OCI-M2 (cell line): ENCODE data around the gene B4GALT2.

Experiments used
- DNase-seq: peaks from one replicate; lab custom pipeline; 2025; ENCODE audit not compliant: unreplicated experiment; lab: John Stamatoyannopoulos, UW

B4GALT2 gene

DNA sequence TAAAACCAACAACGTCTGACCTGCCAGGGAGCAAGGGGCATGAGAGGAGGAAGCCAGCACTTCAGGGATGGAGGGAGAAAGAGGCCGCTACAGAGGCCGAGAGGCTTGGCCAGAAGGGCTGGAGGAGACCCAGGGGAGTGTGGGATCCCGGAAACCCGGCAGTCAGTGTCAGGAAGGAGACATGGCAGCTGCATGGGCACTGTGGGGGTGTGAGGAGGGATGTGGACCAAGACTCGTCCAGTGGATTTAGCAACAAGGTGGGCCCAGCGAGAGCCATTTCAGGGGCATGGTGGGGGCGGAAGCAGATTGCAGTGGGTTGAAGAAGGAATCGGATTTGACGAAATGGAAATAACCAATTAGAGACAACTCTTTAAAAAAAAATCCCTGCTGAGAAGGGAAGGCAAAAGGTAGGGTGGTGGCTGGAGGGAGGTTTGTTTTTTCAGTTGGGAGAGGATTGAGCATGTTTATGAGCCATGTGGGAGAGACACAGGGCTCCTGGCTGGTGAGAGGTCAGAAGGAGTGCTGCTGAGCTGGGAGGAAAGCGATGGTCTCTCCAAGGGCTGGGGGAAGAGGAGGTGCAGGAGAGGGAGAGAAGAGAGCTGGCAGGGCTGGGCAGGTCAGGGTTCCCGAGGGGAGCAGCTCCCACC is 4.4 kb downstream of the B4GALT2 start:
- no peak for DNase-seq

- no peak for DNase-seq
Observed at GRCh38 chr1:43984855-43985254, 5.8 kb downstream of the B4GALT2 start.

DNA sequence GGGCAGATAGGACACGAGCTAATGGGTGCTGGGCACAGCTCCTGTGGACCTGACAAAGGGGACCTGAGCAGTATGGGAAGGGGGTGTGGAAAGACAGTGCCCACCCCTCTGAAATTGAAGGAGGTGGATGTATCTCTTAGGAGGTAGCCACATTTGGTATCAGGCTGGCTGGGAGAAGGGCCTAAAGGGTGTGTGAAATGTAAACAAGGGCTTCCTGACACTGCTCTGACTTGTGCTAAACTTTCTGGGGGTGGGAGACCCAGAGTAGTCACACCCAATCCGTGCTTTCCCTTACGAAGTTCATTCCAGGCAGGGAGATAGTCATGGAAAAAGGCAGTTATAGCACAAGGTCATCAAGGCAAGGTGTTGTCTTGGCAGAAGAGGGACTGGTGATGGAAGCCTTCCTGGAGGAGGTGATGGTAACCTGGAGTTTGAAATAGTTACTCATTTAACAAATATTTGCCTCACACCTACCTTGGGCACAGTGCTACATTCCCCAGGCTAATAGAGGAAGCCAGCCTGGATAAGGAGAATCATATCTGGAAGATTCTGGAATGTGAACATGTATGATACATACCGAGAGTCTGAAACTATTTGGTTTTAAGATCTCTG is 7.1 kb downstream of the B4GALT2 start:
- no peak for DNase-seq

DNA sequence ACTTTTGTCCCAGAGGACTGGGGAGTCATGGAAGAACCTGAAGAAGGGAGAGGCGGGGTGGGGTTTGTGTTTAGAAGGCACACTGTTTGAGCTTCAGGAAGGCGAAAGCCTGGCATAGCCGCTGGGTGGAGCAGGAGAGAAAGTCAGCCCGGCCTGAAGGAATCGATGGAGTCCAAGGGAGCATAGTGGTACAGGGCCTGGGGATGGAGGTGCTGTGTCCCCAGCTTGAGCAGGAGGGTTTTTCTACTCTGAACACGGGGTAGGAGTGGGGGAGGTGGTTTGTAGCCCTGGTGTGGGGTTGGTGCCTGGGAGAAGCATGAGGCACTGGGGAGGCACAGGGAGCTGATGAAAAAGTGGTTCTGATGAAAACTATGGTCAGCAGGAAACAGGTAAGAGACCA is 7.7 kb downstream of the B4GALT2 start:
- no peak for DNase-seq

GRCh38 chr1:43987159-43987902 is 8.3 kb downstream of the B4GALT2 start:
- DNase-seq, result no peak

DNA sequence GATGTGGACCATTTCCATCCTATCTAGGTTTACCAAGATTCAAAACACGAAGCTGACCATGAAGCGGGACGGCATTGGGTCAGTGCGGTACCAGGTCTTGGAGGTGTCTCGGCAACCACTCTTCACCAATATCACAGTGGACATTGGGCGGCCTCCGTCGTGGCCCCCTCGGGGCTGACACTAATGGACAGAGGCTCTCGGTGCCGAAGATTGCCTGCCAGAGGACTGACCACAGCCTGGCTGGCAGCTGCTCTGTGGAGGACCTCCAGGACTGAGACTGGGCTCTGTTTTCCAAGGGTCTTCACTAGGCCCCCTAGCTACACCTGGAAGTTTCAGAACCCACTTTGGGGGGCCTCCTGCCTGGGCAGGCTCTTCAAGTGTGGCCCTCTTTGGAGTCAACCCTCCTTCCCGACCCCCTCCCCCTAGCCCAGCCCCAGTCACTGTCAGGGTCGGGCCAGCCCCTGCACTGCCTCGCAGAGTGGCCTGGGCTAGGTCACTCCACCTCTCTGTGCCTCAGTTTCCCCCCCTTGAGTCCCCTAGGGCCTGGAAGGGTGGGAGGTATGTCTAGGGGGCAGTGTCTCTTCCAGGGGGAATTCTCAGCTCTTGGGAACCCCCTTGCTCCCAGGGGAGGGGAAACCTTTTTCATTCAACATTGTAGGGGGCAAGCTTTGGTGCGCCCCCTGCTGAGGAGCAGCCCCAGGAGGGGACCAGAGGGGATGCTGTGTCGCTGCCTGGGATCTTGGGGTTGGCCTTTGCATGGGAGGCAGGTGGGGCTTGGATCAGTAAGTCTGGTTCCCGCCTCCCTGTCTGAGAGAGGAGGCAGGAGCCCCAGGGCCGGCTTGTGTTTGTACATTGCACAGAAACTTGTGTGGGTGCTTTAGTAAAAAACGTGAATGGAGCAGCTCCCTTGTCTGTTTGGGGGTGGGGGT is 11.5 kb downstream of the B4GALT2 start:
- no peak for DNase-seq

DNA sequence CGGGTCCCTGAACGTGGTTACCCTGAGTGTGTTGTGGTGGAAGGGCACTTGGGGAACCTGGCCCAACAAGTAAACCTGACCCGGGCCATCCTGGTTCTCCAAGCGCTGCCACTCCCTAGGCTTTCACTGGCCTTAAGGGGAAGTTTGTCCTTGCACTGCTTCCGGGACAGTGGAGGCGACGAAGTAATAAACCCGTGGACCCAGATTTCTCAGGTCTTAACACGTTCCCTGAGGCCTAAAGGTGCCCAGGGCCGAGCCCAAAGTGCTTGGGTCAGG is 12.1 kb downstream of the B4GALT2 start:
- DNase-seq, result no peak

DNA sequence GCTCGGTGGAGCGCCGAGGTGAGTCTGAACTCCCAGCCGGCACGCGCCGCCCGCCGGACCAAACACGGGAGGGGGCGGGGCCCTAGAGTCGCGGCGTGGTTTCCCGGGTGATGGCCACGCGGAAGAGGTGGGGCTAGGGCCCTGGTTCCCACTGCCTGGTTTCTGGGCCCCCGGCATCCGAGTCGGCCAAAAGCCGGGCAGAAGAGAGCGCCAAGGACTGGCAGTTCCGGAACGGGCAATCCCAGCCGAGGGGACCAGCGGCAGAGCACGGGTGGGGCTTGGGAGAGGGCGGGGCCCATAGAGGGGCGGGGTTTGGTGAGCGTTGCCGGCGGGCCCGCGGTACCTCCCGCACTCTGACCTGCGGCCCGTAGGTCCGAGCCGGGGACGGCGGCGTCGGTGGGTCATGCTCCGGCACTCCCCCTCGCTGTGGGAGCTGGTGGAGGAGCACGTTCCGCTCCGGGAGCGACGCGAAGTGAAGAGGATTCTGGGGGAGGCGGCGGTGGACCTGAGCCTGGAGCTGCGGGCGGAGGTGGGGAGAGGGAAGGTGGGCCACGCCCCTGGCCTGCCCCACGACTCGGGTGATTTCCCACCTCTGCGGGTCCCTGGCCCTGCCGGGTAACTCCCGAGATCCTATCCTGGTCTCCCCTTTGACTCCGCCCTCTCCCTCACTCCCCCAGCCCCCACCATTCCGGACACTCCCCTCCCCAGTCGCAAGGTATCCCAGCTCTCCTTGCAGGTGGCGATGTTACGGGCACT is 12.6 kb downstream of the B4GALT2 start, which contains the start of gene CCDC24:
Gene CCDC24, plus strand, starts transcription at position 124 of the 756 bp plus-strand sequence. Its CDS starts 280 bp downstream, at position 404.
- DNase-seq, result no peak

DNA sequence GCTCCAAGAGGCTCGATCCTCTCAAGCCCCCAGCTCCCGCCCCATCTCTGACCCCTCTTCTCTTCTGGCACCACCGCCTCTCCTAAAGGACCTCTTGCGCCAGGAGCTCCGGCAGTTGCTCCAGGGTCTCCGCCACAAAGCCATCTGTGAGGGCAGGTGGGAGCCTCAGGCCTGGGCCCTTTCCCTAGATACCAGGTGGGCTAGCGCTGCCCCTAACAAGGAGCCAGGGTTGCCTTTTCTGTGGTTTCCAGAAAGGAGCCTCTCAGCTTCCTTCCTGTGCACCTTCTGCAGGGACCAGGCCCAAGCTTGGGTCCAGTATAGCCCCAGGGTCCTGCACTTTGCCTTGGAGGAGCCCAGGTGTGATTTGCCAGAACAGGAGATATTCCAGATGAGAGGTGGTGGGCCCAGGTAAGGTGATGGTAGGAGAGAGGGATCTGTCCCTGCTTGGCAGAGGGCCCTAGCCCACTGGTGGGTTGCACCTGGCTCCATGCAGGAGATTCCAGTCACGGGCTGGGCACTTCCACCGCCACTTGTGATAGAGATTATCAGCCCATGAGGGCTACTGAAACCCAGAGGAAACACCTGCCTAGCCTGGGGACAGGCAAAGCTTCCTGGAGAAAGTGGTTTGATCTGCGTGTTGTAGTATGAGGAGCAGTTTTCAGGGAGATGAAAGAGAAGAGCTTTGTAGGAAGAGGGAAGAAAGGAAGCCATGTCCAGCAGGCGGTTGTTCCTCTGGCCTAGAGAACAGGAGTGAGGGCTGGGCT is 13.4 kb downstream of the B4GALT2 start:
- no peak for DNase-seq

GRCh38 chr1:43993206-43993914 is 14.3 kb downstream of the B4GALT2 start:
- DNase-seq, result no peak

- DNase-seq, result no peak
Observed at GRCh38 chr1:43994071-43994470, 15.1 kb downstream of the B4GALT2 start.

GRCh38 chr1:43994794-43995790 is 16.1 kb downstream of the B4GALT2 start:
- DNase-seq, result no peak

DNA sequence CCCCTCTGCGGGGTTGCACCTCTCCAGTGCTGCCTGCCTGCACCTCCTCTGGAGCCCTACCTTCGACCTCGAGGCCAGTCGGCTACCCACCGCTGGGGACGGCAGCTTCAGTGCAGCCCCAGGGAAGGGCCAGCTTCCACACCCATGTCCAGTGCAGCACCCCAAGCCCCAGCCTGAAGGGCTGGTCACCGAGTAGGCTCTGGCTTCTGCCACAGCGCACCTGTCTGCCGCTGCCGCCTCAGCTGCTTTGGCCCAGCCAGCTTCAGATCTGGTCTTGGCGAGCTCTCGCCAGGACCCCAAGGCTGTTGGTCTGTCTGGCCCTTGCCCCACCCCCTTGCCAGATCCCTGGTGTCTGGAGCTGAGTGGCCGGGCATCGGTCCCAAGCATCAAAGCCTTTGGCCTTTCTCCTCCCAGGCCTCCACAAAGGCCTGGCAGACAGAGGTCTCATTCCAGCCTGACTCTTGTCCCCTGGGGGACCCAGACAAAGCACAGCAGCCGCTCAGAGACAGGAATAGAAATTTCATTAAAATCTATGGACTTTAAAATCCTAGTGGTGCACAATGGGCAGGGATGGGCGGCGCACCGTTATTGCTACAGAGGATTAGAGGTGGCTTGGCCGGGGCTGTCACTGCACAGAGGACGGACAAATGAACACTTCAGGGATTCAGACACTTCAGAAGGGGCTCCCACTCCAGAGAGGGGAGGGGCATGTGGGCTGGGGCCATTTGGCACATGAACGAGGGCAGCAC is 17.1 kb downstream of the B4GALT2 start:
- DNase-seq, result no peak

DNA sequence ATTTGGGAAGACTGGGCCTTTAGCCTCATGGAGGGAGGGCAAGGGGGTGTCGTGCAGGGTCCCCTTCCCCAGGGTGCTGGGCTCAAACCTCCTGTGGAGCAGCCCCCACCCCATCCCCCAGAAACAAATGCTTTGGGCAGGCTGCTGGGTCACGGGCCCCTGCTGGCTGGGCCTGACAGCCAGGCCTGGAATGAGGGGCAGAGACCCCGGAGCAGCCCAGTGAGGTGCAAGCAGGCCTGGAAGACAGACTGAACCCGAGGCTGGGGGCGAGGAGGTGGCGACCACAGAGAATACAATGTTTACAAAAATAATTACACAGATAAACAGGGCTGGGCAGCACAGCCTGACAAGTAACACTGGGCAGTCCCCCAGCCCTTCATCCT is 17.7 kb downstream of the B4GALT2 start:
- no peak for DNase-seq

- DNase-seq, result no peak
Observed at GRCh38 chr1:43997295-43997999, 18.4 kb downstream of the B4GALT2 start.

GRCh38 chr1:43998000-43998378 is 19.0 kb downstream of the B4GALT2 start:
- DNase-seq, result no peak

DNA sequence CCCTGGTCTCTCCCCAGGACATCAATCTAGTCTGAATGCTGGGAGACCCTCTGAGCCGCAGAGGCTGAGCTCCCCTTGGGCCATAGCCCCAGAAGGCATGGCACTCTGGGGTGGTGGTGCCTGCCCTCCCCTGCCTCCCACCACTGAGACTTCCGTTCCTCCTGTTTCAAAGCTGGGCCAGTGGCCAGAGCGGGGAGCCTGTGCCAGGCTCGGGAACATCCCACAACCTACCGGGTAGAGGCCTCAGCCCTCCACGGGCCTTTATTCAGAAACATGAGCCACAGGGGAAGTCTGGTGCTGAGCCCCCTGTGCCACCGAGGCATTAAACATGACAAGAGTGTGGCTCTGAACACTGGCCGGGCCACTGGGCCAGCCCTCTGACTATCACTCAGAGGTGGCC is 20.4 kb downstream of the B4GALT2 start:
- DNase-seq, result no peak
